Upper lobe of left lung (tissue), 4 donors: ENCODE measurements around the gene DEPDC1.

Source experiments
- POLR2A ChIP-seq, 4 donors: fragments of 450-650 bp; IDR thresholded peaks; one replicate each; pipeline ENCODE4 v1.5.1; 2016 to 2017; ENCODE audit warnings: antibody characterized with exemption in 4 of 4, mild to moderate bottlenecking in 2 of 4
- POLR2AphosphoS5 ChIP-seq, 2 donors: sonication (generic); formaldehyde crosslinking; IDR thresholded peaks; one replicate each; pipeline ENCODE4 v1.5.1; 2017; ENCODE audit warnings: antibody characterized with exemption in 2 of 2
- TF ChIP-seq, protein P1 (sequence below), 6 experiments: fragments of 450-650 bp in 4 of 6; fragments of 200-600 bp in 2 of 6; sonication (generic) in 2 of 6; IDR thresholded peaks; one replicate each; pipeline ENCODE4 v1.5.1; 2016 to 2019; ENCODE audit warnings: antibody characterized with exemption in 6 of 6

DNA sequence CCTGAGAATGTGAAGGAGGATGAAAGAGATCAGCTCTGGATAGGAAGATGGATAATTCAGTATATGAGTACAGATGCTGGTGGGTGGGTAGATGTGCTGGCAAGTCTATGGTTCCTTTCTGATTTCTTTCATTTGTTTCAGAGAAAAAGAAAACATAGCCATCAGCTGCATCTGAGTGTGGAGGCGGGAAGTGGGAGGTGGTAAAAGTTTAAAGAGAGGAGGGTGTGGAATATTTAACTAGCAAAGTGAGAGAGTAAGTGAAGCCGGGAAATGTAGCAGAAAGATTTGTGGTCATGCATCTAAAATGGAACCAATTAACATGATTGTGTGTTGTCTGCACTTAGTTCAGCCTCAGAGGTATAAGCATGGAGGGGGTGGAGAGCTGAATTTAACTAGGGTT lies 63.5 kb downstream of the DEPDC1 start:
- TF ChIP-seq POLR2AphosphoS5 (IDR thresholded peaks at IDR 0.05) (no peak), POLR2A (IDR thresholded peaks at IDR 0.05) (no peak)
- TF ChIP-seq, protein P1, sequence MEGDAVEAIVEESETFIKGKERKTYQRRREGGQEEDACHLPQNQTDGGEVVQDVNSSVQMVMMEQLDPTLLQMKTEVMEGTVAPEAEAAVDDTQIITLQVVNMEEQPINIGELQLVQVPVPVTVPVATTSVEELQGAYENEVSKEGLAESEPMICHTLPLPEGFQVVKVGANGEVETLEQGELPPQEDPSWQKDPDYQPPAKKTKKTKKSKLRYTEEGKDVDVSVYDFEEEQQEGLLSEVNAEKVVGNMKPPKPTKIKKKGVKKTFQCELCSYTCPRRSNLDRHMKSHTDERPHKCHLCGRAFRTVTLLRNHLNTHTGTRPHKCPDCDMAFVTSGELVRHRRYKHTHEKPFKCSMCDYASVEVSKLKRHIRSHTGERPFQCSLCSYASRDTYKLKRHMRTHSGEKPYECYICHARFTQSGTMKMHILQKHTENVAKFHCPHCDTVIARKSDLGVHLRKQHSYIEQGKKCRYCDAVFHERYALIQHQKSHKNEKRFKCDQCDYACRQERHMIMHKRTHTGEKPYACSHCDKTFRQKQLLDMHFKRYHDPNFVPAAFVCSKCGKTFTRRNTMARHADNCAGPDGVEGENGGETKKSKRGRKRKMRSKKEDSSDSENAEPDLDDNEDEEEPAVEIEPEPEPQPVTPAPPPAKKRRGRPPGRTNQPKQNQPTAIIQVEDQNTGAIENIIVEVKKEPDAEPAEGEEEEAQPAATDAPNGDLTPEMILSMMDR (IDR thresholded peaks at IDR 0.05) = no peak
